NCI-H460 (cell line): ENCODE results near the gene C3orf85. TPM values are rescaled to one million over a fixed set of nuclear protein-coding genes. Genes with fewer than 3 reads are reported as not detected.

Source experiments
- DNase-seq: peaks from one replicate; pipeline ENCODE4 v3.0.0-alpha.2; 2016; ENCODE audit warnings: low read depth; ENCODE audit errors: extremely low read depth
- total RNA-seq: library from RNA; depleted of rRNA; stranded (reverse); fragments of >200 nt; shearing (Covaris generic); gene quantifications from 2 replicates; pipeline ENCODE4 v1.2.3, GENCODE V29; 2014; rRNA removed

Gene C3orf85
- total RNA-seq, 1 experiment from 2014 or later, result not detected

- no peak for DNase-seq
Measured at GRCh38 chr3:109149078-109149477, 12.6 kb downstream of the C3orf85 start.

- no peak for DNase-seq
Measured at GRCh38 chr3:109152320-109152719, 15.8 kb downstream of the C3orf85 start.

DNA sequence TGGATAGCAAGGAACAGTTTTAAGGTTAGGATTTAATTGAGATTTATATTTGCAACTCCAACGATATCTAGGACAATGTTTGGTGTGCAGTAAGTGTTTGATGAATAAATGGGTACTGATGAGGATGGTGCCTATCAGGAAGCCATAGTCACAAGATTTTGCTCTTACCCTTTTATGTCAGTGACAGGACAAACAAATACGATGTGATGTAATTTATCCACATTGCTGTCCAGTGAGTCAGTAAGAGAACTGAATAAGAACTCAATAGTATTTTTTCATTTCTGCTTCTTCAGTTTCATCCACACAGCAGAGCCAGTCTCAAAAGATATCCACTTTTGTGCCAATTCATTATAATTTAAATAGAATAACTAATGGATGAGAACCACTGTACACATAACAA lies 18.5 kb downstream of the C3orf85 start:
- no peak for DNase-seq

DNA sequence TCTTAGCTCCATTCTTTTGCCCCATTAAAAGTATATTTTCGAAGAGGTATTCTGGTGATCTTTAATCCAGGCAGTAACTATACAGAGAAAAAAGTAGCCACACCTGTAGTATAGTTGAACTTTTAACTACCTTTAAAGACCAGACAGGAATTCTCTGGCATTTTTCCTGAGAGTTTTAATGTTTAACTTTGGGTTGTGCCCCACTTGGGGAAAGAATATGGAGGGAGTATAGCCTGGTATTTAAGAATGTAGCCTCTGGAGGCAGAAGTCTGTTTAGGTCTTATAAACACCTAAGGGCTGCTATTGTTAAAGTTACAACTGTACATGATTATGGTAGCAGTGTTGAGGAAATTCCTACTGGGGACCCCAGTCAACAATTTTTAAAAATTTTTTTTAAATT lies 19.3 kb downstream of the C3orf85 start:
- DNase-seq, result no peak

DNA sequence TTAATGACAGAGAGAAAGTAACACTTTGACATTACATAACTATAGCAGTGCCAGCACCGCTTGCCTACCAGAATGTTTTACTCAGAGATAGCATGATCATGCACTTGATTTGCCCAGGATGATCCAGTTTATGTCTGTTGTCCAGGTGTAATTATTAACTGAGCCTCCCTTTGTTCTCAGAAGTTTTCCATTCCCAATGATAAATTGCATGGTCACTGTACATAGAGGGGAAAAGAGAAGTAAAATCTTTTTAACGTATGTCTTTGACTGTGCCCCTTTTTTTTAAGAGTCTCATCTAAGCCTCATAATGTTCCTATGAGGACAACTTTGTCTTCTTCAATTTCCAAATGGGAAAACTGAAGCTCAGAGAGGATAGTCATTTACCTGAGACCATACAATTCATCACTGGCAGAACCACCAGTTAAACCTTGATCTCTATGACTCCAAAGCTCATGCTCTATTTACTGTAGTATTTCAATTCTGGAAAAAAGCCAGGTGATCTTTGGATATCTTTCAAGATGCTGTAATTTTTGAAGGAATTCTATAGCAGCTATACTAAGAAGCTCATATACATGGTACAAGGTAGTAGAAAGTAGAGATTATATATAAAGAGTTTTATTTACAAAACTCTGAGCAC lies 25.1 kb downstream of the C3orf85 start:
- DNase-seq, result no peak

GRCh38 chr3:109165905-109166304 lies 29.4 kb downstream of the C3orf85 start:
- DNase-seq, result no peak

GRCh38 chr3:109171479-109171878 lies 35.0 kb downstream of the C3orf85 start:
- DNase-seq, result no peak

- no peak for DNase-seq
Measured at GRCh38 chr3:109175411-109175810, 38.9 kb downstream of the C3orf85 start.

DNA sequence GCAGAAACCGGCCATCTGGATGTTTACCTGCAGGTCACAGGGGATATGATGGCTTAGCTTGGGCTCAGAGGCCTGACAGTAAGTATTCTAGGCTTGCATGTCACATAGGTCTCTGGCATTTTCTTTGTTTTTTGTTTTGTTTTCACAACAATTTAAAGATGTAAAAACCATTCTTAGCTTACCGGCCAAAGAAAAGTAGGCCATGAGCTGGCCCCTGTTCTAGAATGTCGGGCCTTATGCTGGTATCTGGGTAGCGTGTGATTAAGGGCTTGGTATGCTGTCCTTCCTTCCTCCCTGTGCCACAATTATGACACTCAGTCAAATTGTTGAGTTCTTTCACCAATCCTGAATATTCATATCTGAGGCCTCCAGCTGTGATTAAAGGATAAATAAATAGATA lies 40.2 kb downstream of the C3orf85 start:
- DNase-seq, result no peak

- DNase-seq, result peak; percentile 21
Measured at GRCh38 chr3:109177908-109178307, 41.4 kb downstream of the C3orf85 start.

DNA sequence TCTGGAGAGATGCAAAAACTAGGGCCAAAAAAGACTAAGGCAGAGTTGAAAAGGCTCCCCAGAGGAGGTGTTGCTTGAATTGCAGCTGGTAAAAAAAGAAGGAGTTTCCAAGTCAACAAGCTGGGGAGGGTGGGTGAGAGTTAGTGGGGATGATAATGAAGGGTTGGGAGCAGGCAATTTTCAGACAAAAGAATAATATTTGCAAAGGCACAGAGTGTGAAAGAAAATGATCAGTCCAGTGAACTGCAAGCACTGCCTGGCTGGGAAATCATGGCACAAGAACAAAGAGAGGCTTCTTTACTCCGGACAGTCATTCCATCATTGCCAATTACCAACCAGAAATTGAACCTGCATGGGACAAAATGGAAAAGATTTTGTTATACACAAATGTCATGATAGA lies 42.2 kb downstream of the C3orf85 start:
- no peak for DNase-seq

- no peak for DNase-seq
Measured at GRCh38 chr3:109184726-109185125, 48.2 kb downstream of the C3orf85 start.

- no peak for DNase-seq
Measured at GRCh38 chr3:109187390-109187789, 50.9 kb downstream of the C3orf85 start.

- DNase-seq, result no peak
Measured at GRCh38 chr3:109188741-109189140, 52.2 kb downstream of the C3orf85 start.

DNA sequence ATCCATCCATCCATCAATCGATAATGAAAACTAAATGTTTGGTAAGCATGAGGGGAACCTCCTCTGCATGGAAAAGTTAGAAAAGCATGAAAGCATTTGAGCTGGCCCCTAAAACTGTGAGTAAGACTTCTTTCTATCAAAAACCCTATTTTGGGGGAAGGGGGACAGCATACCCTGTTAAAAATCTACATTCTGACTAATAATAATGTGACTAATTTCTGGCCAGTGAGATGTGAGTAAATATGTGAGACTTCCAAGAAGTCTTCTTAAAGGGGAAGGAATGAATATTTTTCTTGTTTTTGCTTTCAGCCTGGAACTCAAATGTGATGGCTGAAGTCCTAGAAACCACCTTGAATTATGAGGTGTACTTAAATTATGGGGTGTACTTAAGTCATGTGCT lies 54.9 kb downstream of the C3orf85 start:
- DNase-seq, result no peak

DNA sequence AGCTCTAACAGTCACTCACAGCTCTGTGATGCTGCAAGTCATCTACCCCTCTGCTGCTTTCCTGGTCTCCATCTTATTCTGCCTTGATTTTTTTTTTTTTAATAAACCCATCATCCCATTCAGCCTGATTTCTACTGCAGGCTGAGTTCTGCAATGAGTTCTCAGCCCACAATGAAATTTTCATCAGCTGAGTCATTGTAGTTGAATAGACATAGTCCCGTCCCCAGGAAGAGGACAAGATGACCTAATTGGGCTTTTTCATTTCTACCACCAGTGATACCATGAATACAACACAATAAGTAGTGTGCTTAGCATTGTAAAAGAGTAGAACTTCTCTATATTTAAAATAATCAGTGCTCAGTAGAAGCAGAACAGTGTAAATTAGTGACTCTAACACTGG lies 59.3 kb downstream of the C3orf85 start:
- DNase-seq, result no peak

Other genes with a start within 250 kb of the C3orf85 start
- not detected in 2 replicates for gene GUCA1C, start 182.8 kb upstream of the C3orf85 start, total RNA-seq
- gene MORC1, start 18.6 kb upstream of the C3orf85 start, total RNA-seq, result not detected in 2 replicates
- not detected in 2 replicates for gene DPPA2, start 179.8 kb downstream of the C3orf85 start, total RNA-seq
- gene DPPA4, start 200.8 kb downstream of the C3orf85 start, total RNA-seq, result not detected in 2 replicates